Lung (tissue), 12 donors: ENCODE data around the gene TRIM63. TPM values are rescaled to one million over a fixed set of nuclear protein-coding genes. Genes with fewer than 3 reads are reported as not detected.

ENCODE experiments used
- ATAC-seq: fragments of 200-7000 bp; cut with Tn5 transposase; one replicate; pipeline ENCODE4 v1.9.1; 2020; ENCODE audit warnings: moderate number of reproducible peaks; ENCODE audit not compliant: insufficient read depth, low FRiP score
- DNase-seq, 3 donors: peaks; one replicate each; pipeline ENCODE4 v3.0.0-alpha.2; 2013 to 2017
- H3K27ac ChIP-seq, 2 donors: one replicate each; pipeline ENCODE4 v1.5.1; 2013; ENCODE audit warnings: mild to moderate bottlenecking in 2 of 2, moderate library complexity in 2 of 2, control low read depth in 1 of 2, inconsistent platforms in 1 of 2, low read depth in 1 of 2, low read length in 1 of 2
- H3K27me3 ChIP-seq, 3 donors: one replicate each; pipeline ENCODE4 v1.5.1; 2013; ENCODE audit warnings: low read length in 2 of 3; ENCODE audit not compliant: control insufficient read depth in 3 of 3, insufficient read depth in 3 of 3
- H3K36me3 ChIP-seq, 4 donors: one replicate each; pipeline ENCODE4 v1.5.1; 2013; ENCODE audit warnings: low read length in 4 of 4, mild to moderate bottlenecking in 1 of 4, moderate library complexity in 1 of 4; ENCODE audit not compliant: control insufficient read depth in 4 of 4, insufficient read depth in 4 of 4
- H3K4me1 ChIP-seq, 5 donors: one replicate each; pipeline ENCODE4 v1.5.1; 2013; ENCODE audit warnings: low read length in 5 of 5, mild to moderate bottlenecking in 2 of 5, moderate library complexity in 1 of 5; ENCODE audit not compliant: control insufficient read depth in 5 of 5, insufficient read depth in 5 of 5
- H3K4me3 ChIP-seq: one replicate; pipeline ENCODE4 v1.5.1; 2013; ENCODE audit warnings: mild to moderate bottlenecking, control low read depth, moderate library complexity
- H3K9ac ChIP-seq, 2 donors: one replicate each; pipeline ENCODE4 v1.5.1; 2013; ENCODE audit warnings: low read length in 2 of 2, control low read depth in 1 of 2; ENCODE audit not compliant: insufficient read depth in 1 of 2
- H3K9me3 ChIP-seq, 4 donors: one replicate each; pipeline ENCODE4 v1.5.1; 2013; ENCODE audit warnings: low read length in 3 of 4, mild to moderate bottlenecking in 1 of 4, moderate library complexity in 1 of 4; ENCODE audit not compliant: control insufficient read depth in 4 of 4, insufficient read depth in 3 of 4
- CTCF ChIP-seq: IDR thresholded peaks from 2 replicates; pipeline ENCODE4 v1.5.1; 2012; ENCODE audit warnings: mild to moderate bottlenecking; ENCODE audit errors: control extremely low read depth, extremely low read depth
- WGBS, 2 donors: extraction: QIAGEN DNeasy Blood & Tissue Kit; methylation state at CpG; one replicate each; pipeline ENCODE4 v1.1.7; 2013; 5-methylcytosine and 5-hydroxymethylcytosine counted together
- polyA plus RNA-seq, 2 donors: library from polyadenylated mRNA; stranded (reverse); fragments of 200-250 nt; gene quantifications; one replicate each; pipeline ENCODE4 v1.2.1, GENCODE V29; 2013
- total RNA-seq, 2 donors: library from RNA; depleted of rRNA in 1 of 2; stranded (reverse); fragments of >200 nt in 1 of 2; gene quantifications; one replicate each; pipeline ENCODE4 v1.2.1, GENCODE V29; 2014 to 2021
- donor health status: control.
- donor health status: control.
- donor health status: Bipolar disorder and iron deficiency.
- donor health status: healthy.
- donor health status: DM: yes; HTN: yes; CAD: no.

The TRIM63 gene
- total and polyA plus RNA-seq, 4 donors = 0.12 to 0.31 (median 0.19) TPM

GRCh38 chr1:26045722-26046245 is 21.6 kb downstream of the TRIM63 start, which contains the start of gene SLC30A2:
TSS of gene SLC30A2 (minus strand) at chr1:26046118. CDS start at chr1:26045896, 222 bp downstream.
- Histone ChIP-seq H3K27me3 (peaks cover 5 to 45% (median 41%) of the 10 kb centered on the region in 3 donors), H3K9ac (no peak within 1 kb of the TSS), H3K27ac (peak within 1 kb of the TSS in 1 of 2 donors; percentile 43), H3K4me3 (no peak within 1 kb of the TSS), H3K4me1 (peaks cover 0 to 8% (median 0%) of the 10 kb centered on the region in 5 donors), H3K36me3 (no peaks in the 10 kb centered on the region), H3K9me3 (peaks cover 0 to 2% (median 0%) of the 10 kb centered on the region in 4 donors)
- 1% methylated on average over 40 to 62 of the region's 62 CpGs for WGBS, 2 donors
- no peak for TF ChIP-seq CTCF
- DNase-seq = peak; percentile 14 to 59 (median 31)
- no peak for ATAC-seq

- Histone ChIP-seq H3K27me3 (peaks cover 5 to 45% (median 41%) of the 10 kb centered on the region in 3 donors), H3K9ac (no peak overlapping the region), H3K9me3 (peaks cover 0 to 2% (median 0%) of the 10 kb centered on the region in 4 donors), H3K4me1 (peaks cover 0 to 8% (median 0%) of the 10 kb centered on the region in 5 donors), H3K4me3 (no peak overlapping the region), H3K27ac (peak overlapping the region in 1 of 2 donors; percentile 43), H3K36me3 (no peaks in the 10 kb centered on the region)
- no peak for ATAC-seq
- TF ChIP-seq CTCF = no peak
- DNase-seq = no peak
- WGBS, 2 donors = 30 to 31% methylated on average over 27 to 29 of the region's 29 CpGs
These were observed 22.3 kb downstream of the TRIM63 start for GRCh38 chr1:26044971-26045721.

GRCh38 chr1:26044414-26044813 is 23.0 kb downstream of the TRIM63 start:
- no peak overlapping the region for H3K9ac ChIP-seq
- peaks cover 0 to 8% (median 0%) of the 10 kb centered on the region in 5 donors for H3K4me1 ChIP-seq
- DNase-seq (no peak), ATAC-seq (no peak)
- peaks cover 0 to 2% (median 0%) of the 10 kb centered on the region in 4 donors for H3K9me3 ChIP-seq
- no peak overlapping the region for H3K27ac ChIP-seq
- peaks cover 5 to 45% (median 41%) of the 10 kb centered on the region in 3 donors for H3K27me3 ChIP-seq
- 87 to 96% methylated on average over 3 of the region's 3 CpGs for WGBS, 2 donors
- H3K36me3 ChIP-seq = no peaks in the 10 kb centered on the region
- H3K4me3 ChIP-seq = no peak overlapping the region
- TF ChIP-seq CTCF = no peak
